Measurements from ENCODE around the gene SLC39A2. TPM values are rescaled to one million over a fixed set of nuclear protein-coding genes. Genes with fewer than 3 reads are reported as not detected.

Gene SLC39A2
- total and polyA plus RNA-seq, 11 donors, result not detected

DNA sequence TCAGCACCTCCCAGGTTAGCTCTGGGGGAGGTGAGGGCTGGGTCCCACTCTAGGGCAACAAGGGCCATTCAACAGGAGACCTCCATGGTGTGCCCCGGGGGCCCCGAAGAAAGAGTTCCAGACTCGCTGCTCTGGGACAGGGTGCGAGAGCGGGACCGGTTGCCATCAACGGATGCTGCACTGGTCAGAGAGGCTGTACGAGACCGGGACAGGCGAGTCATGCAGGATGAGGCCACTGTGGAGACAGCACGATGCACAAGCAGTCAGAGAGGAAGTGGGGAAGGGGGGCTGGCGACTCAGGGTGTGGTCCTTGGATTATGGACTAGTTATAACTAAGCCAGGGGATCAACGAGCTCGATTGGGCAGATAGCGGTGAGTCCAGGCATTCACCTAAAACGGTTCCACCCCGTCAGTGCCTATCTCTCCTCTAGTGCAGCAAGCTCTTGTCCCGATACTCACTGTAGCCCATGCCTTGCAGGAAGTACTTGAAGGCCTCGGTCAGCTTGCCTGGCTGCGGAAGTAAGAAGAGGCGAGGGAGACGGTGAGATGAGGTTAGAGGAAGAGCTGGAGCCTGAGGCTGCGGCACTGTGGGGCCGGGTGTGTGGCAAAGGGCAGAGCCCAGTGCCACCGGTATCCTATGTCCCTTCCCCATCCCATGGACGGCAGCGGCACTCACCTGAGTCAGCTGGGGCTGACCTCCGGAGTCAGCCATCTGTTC lies 18.6 kb downstream of the SLC39A2 start:
- peaks cover 0 to 42% (median 10%) of the 10 kb centered on the region in 12 donors for H3K4me1 ChIP-seq
- H3K36me3 ChIP-seq, result peaks cover 0 to 70% (median 61%) of the 10 kb centered on the region in 9 donors
- H3K4me3 ChIP-seq, result no peak overlapping the region
- no peak overlapping the region for H3K27ac ChIP-seq
- intact Hi-C loops (cut with DNase I), result loop anchor here in 4 of 10 donors (5.0 kb wide), 3 partner anchors 75 to 90 kb away; partner anchors contain the start of gene TMEM253 (in 1 of the 4)
- 68 to 76% (median 70%) methylated on average over 28 of the region's 28 CpGs for WGBS, 4 donors
- DNase-seq (peak in 1 of 5 donors; percentile 63), ATAC-seq (no peak)
- no peaks in the 10 kb centered on the region for H3K9me3 ChIP-seq
- no peak for TF ChIP-seq POLR2A (IDR thresholded peaks at IDR 0.05)
- TF ChIP-seq, protein P1, sequence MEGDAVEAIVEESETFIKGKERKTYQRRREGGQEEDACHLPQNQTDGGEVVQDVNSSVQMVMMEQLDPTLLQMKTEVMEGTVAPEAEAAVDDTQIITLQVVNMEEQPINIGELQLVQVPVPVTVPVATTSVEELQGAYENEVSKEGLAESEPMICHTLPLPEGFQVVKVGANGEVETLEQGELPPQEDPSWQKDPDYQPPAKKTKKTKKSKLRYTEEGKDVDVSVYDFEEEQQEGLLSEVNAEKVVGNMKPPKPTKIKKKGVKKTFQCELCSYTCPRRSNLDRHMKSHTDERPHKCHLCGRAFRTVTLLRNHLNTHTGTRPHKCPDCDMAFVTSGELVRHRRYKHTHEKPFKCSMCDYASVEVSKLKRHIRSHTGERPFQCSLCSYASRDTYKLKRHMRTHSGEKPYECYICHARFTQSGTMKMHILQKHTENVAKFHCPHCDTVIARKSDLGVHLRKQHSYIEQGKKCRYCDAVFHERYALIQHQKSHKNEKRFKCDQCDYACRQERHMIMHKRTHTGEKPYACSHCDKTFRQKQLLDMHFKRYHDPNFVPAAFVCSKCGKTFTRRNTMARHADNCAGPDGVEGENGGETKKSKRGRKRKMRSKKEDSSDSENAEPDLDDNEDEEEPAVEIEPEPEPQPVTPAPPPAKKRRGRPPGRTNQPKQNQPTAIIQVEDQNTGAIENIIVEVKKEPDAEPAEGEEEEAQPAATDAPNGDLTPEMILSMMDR (IDR thresholded peaks at IDR 0.05), result no peak
- no peaks in the 10 kb centered on the region for H3K27me3 ChIP-seq

- 73 to 84% (median 79%) methylated on average over 7 of the region's 7 CpGs for WGBS, 4 donors
- H3K27me3 ChIP-seq, result no peaks in the 10 kb centered on the region
- DNase-seq (no peak), ATAC-seq (no peak)
- no peak overlapping the region for H3K27ac ChIP-seq
- no peak for TF ChIP-seq POLR2A (IDR thresholded peaks at IDR 0.05)
- TF ChIP-seq, protein P1 (IDR thresholded peaks at IDR 0.05), result no peak
- peaks cover 0 to 72% (median 61%) of the 10 kb centered on the region in 9 donors for H3K36me3 ChIP-seq
- no peaks in the 10 kb centered on the region for H3K9me3 ChIP-seq
- peaks cover 0 to 48% (median 12%) of the 10 kb centered on the region in 12 donors for H3K4me1 ChIP-seq
- H3K4me3 ChIP-seq, result no peak overlapping the region
- intact Hi-C loops (cut with DNase I), result loop anchor here in 4 of 10 donors (5.0 kb wide), 3 partner anchors 74 to 89 kb away; partner anchors contain the start of gene TMEM253 (in 1 of the 4)
These were observed 19.2 kb downstream of the SLC39A2 start for GRCh38 chr14:21018286-21018685.

DNA sequence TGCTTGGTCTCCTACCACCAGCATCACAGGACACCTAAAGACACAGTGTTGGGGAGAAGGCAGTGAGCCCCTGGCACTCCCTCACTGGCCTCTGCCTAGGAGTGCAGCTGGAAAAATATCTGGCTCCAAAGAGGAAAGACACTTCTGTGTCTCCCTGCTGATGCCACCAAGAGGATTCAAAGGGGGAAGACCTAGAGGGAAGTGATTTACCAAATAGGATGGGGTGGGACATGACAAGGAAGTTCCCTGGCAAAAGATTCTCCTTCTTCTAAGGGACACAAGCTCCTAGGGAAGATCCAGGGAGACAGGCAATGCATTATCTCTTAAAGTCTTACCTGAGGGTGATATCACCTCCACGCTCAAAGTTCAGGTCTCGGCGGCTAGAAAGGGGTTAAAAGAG lies 19.7 kb downstream of the SLC39A2 start:
- H3K36me3 ChIP-seq, result peaks cover 0 to 72% (median 61%) of the 10 kb centered on the region in 9 donors
- DNase-seq (no peak), ATAC-seq (no peak)
- H3K9me3 ChIP-seq, result no peaks in the 10 kb centered on the region
- H3K27me3 ChIP-seq, result no peaks in the 10 kb centered on the region
- no peak overlapping the region for H3K4me3 ChIP-seq
- H3K4me1 ChIP-seq, result peaks cover 0 to 53% (median 15%) of the 10 kb centered on the region in 12 donors
- no peak overlapping the region for H3K27ac ChIP-seq
- TF ChIP-seq, protein P1 (IDR thresholded peaks at IDR 0.05), result no peak
- no peak for TF ChIP-seq POLR2A (IDR thresholded peaks at IDR 0.05)
- intact Hi-C loops (cut with DNase I), result loop anchor here in 4 of 10 donors (5.0 kb wide), 3 partner anchors 74 to 89 kb away; partner anchors contain the start of gene TMEM253 (in 1 of the 4)
- 87 to 94% (median 93%) methylated on average over 3 of the region's 3 CpGs for WGBS, 4 donors

DNA sequence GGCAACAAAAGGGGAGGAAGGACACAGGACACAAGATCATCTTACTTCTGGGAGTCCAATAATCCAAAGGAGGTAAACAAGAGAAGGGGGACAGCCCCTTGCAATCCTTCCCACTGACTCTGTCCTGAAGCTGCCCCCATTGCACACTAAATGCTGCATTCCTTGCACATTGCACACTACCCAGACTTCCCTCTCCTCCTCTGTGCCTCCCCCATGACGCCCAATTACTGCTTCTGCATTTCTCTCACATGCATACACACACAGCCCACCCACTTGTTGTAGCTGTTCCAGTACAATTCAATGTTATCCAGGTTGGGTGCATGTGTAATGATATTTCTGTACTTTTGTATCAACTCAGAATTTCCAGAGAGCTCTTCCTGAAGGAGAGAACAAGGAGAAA lies 20.3 kb downstream of the SLC39A2 start:
- Histone ChIP-seq H3K4me1 (peaks cover 0 to 57% (median 18%) of the 10 kb centered on the region in 12 donors), H3K27me3 (no peaks in the 10 kb centered on the region), H3K36me3 (peaks cover 0 to 72% (median 61%) of the 10 kb centered on the region in 9 donors), H3K4me3 (no peak overlapping the region), H3K9me3 (no peaks in the 10 kb centered on the region), H3K27ac (no peak overlapping the region)
- intact Hi-C loops (cut with DNase I), result loop anchor here in 4 of 10 donors (5.0 kb wide), 3 partner anchors 73 to 88 kb away; partner anchors contain the start of gene TMEM253 (in 1 of the 4)
- DNase-seq, result no peak
- ATAC-seq, result no peak
- TF ChIP-seq, protein P1 (IDR thresholded peaks at IDR 0.05), result no peak
- TF ChIP-seq POLR2A (IDR thresholded peaks at IDR 0.05), result no peak
- WGBS, 4 donors, result 55 to 74% (median 63%) methylated on average over 1 of the region's 1 CpG
